ENCODE results near the gene RBMS3. TPM values are rescaled to one million over a fixed set of nuclear protein-coding genes. Genes with fewer than 3 reads are reported as not detected.

Gene RBMS3
- total and polyA plus RNA-seq, 2 experiments from 2014 or later = 3.2 to 7.4 TPM

GRCh38 chr3:29494305-29495036 is 213.6 kb downstream of the RBMS3 start (continued):
- TF ChIP-seq EZH2phosphoT487 (IDR thresholded peaks at IDR 0.05; ENCODE audit: unreplicated experiment) = no peak

- H3K36me3 Mint-ChIP-seq (ENCODE audit: low read depth) = no peaks in the 10 kb centered on the region
Observed at GRCh38 chr3:29497282-29497681, 216.4 kb downstream of the RBMS3 start.

More at GRCh38 chr3:29497282-29497681, 216.4 kb downstream of the RBMS3 start:
- Histone ChIP-seq H2AFZ (no peak overlapping the region), H3K9me2 (ENCODE audit: insufficient read depth) (no peaks in the 10 kb centered on the region), H3K27me3 (ENCODE audit: insufficient read depth) (no peaks in the 10 kb centered on the region), H3K79me2 (replicated peaks; ENCODE audit: insufficient read depth) (no peaks in the 10 kb centered on the region), H3K27ac (ENCODE audit: low read depth) (no peak overlapping the region), H3K36me3 (ENCODE audit: insufficient read depth) (no peaks in the 10 kb centered on the region), H3K4me2 (no peak overlapping the region), H4K20me1 (replicated peaks; ENCODE audit: insufficient read depth) (no peaks in the 10 kb centered on the region), H3F3A (replicated peaks; ENCODE audit: low read depth) (no peaks in the 10 kb centered on the region), H3K4me1 (ENCODE audit: insufficient read depth) (no peaks in the 10 kb centered on the region), H3K4me3 (no peak overlapping the region)
- H3K27ac Mint-ChIP-seq = no peak overlapping the region
- H3K27me3 Mint-ChIP-seq (ENCODE audit: insufficient read depth, low read depth, poor library complexity) = no peaks in the 10 kb centered on the region
- ATAC-seq = no peak
- H3K4me1 Mint-ChIP-seq = no peaks in the 10 kb centered on the region
- no peak for TF ChIP-seq EZH2 (IDR thresholded peaks at IDR 0.05; ENCODE audit: low read depth, unreplicated experiment)
- TF ChIP-seq REST (IDR thresholded peaks at IDR 0.05; ENCODE audit: unreplicated experiment) = no peak
- no peak for TF ChIP-seq ETS1 (IDR thresholded peaks at IDR 0.05)
- no peak for TF ChIP-seq CREB1 (CRISPR knock-in tag; IDR thresholded peaks at IDR 0.05; ENCODE audit: low read depth)
- TF ChIP-seq ZNF114 (CRISPR knock-in tag; IDR thresholded peaks at IDR 0.05) = no peak
- DNase-seq (ENCODE audit: low spot score) = no peak
- no peak overlapping the region for H3K4me3 Mint-ChIP-seq
- no peaks in the 10 kb centered on the region for H3K9me3 Mint-ChIP-seq
